ENCODE measurements around the gene THAP9. TPM values are rescaled to one million over a fixed set of nuclear protein-coding genes. Genes with fewer than 3 reads are reported as not detected.
A peak's percentile ranks its signal among the peaks of the same experiment; 100 is the strongest.

The THAP9 gene
- total and polyA plus RNA-seq, 9 donors: 5.4 to 12.8 (median 6.4) TPM

GRCh38 chr4:82866706-82867385 is 33.7 kb upstream of the THAP9 start:
- H3K27ac ChIP-seq (ENCODE audit: low read length): no peak overlapping the region
- H3K27me3 ChIP-seq (ENCODE audit: control insufficient read depth, insufficient read depth, low read length): no peaks in the 10 kb centered on the region
- no peak overlapping the region for H3K4me3 ChIP-seq (ENCODE audit: low read length)
- WGBS (ENCODE audit: insufficient coverage): no CpG with 5 or more reads among the region's 8 CpGs
- H3K4me1 ChIP-seq (ENCODE audit: control insufficient read depth, insufficient read depth, low read length): no peaks in the 10 kb centered on the region
- DNase-seq: no peak
- no peaks in the 10 kb centered on the region for H3K9me3 ChIP-seq (replicated peaks; ENCODE audit: control insufficient read depth, low read depth, low read length)
- peaks cover 53% of the 10 kb centered on the region for H3K36me3 ChIP-seq (ENCODE audit: control insufficient read depth, insufficient read depth, low read length)

DNA sequence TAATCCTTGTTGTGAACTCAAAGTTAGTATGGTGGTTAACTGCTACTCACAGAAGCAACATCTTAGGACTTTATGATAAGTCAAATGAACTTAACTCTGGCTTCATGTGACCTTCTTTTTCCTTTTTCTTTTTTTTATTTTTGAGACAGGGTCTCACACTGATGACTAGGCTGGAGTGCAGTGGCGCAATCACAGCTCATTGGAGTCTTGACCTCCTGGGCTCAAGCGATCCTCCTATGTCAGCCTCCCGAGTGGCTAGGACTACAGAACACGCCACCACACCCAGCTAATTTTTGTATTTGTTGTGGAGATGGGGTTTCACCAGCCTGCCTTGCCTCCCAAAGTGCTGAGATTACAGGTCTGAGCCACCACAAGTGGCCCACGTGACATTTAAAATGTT is 32.0 kb upstream of the THAP9 start:
- H3K9me3 ChIP-seq (replicated peaks; ENCODE audit: control insufficient read depth, low read depth, low read length): no peaks in the 10 kb centered on the region
- peaks cover 56% of the 10 kb centered on the region for H3K36me3 ChIP-seq (ENCODE audit: control insufficient read depth, insufficient read depth, low read length)
- 100% methylated on average over 2 of the region's 5 CpGs for WGBS (ENCODE audit: insufficient coverage)
- H3K27ac ChIP-seq (ENCODE audit: low read length): no peak overlapping the region
- no peak for DNase-seq
- no peak overlapping the region for H3K4me3 ChIP-seq (ENCODE audit: low read length)
- no peaks in the 10 kb centered on the region for H3K4me1 ChIP-seq (ENCODE audit: control insufficient read depth, insufficient read depth, low read length)
- H3K27me3 ChIP-seq (ENCODE audit: control insufficient read depth, insufficient read depth, low read length): no peaks in the 10 kb centered on the region

- no peak overlapping the region for H3K27ac ChIP-seq (ENCODE audit: low read length)
Observed at GRCh38 chr4:82885410-82885809, 15.1 kb upstream of the THAP9 start.

DNA sequence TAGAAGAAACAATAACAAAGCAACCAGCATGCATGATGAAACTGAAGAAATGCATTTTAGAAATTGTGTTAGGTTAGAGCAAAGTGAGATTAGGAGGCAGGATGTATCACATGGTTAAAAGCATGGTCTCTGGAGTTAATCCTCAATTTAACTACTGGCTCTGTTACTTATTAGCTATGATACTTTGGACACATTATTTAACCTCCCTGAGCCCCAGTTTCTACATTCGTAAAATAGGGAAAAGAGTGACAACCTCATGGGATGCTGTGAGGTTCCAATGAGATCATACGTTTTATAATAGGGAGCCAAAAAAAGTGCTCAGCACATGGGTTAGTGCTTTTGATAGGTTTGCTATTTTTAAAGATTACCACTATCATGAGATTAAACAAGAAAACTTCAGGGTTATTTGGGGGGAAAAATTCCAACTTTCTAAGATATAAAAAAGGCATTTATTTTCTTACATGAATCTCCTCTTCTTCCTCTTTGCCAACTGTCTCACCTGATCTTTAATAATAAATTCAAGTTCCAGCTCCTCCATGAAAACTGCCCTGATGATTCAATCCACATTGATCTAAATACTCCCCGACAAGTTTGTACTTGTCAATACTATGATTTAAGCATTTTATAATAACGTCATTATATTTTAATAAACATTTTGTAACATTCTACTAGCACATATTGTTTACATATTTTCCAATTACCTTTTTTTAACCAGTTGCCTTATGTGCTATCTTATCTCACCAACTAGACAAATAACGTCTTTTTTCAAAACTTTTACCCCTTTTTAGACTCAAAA is 14.2 kb upstream of the THAP9 start:
- H3K4me1 ChIP-seq (ENCODE audit: control insufficient read depth, insufficient read depth, low read length): no peaks in the 10 kb centered on the region
- no peaks in the 10 kb centered on the region for H3K9me3 ChIP-seq (replicated peaks; ENCODE audit: control insufficient read depth, low read depth, low read length)
- no CpG with 5 or more reads among the region's 5 CpGs for WGBS (ENCODE audit: insufficient coverage)
- no peak overlapping the region for H3K27ac ChIP-seq (ENCODE audit: low read length)
- H3K4me3 ChIP-seq (ENCODE audit: low read length): no peak overlapping the region
- no peaks in the 10 kb centered on the region for H3K27me3 ChIP-seq (ENCODE audit: control insufficient read depth, insufficient read depth, low read length)
- DNase-seq: no peak
- no peaks in the 10 kb centered on the region for H3K36me3 ChIP-seq (ENCODE audit: control insufficient read depth, insufficient read depth, low read length)

More at GRCh38 chr4:82885410-82885809, 15.1 kb upstream of the THAP9 start:
- H3K36me3 ChIP-seq (ENCODE audit: control insufficient read depth, insufficient read depth, low read length): no peaks in the 10 kb centered on the region
- no peak overlapping the region for H3K4me3 ChIP-seq (ENCODE audit: low read length)
- H3K27me3 ChIP-seq (ENCODE audit: control insufficient read depth, insufficient read depth, low read length): no peaks in the 10 kb centered on the region
- no peaks in the 10 kb centered on the region for H3K4me1 ChIP-seq (ENCODE audit: control insufficient read depth, insufficient read depth, low read length)
- no peaks in the 10 kb centered on the region for H3K9me3 ChIP-seq (replicated peaks; ENCODE audit: control insufficient read depth, low read depth, low read length)
- no peak for DNase-seq

DNA sequence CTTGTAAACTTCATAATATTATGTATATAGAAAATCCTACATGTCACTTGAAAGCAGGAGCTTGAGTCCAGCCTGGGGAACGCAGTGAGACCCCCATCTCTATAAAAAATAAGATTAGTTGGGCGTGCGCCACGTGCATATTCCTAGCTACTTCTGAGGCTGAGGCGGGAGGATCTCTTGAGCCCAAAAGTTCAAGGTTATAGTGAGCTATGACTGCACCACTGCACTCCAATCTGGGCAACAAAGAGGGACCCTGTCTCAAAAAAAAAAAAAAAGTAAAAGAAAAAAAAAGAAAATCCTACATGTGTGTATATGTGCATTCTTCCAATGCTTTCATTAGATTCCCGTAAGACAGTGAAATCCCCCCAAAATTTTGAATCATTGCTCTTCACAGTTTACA is 11.2 kb upstream of the THAP9 start:
- no CpG with 5 or more reads among the region's 6 CpGs for WGBS (ENCODE audit: insufficient coverage)
- H3K27ac ChIP-seq (ENCODE audit: low read length): no peak overlapping the region
- H3K27me3 ChIP-seq (ENCODE audit: control insufficient read depth, insufficient read depth, low read length): no peaks in the 10 kb centered on the region
- peak overlapping the region; percentile 88 for H3K4me3 ChIP-seq (ENCODE audit: low read length)
- no peaks in the 10 kb centered on the region for H3K9me3 ChIP-seq (replicated peaks; ENCODE audit: control insufficient read depth, low read depth, low read length)
- peaks cover 2% of the 10 kb centered on the region for H3K4me1 ChIP-seq (ENCODE audit: control insufficient read depth, insufficient read depth, low read length)
- peak; percentile 15 for DNase-seq
- H3K36me3 ChIP-seq (ENCODE audit: control insufficient read depth, insufficient read depth, low read length): peaks cover 9% of the 10 kb centered on the region

- H3K4me1 ChIP-seq (ENCODE audit: control insufficient read depth, insufficient read depth, low read length): peaks cover 2% of the 10 kb centered on the region
- peak overlapping the region; percentile 88 for H3K4me3 ChIP-seq (ENCODE audit: low read length)
- peaks cover 15% of the 10 kb centered on the region for H3K36me3 ChIP-seq (ENCODE audit: control insufficient read depth, insufficient read depth, low read length)
- peak overlapping the region; percentile 99 for H3K27ac ChIP-seq (ENCODE audit: low read length)
- no peaks in the 10 kb centered on the region for H3K27me3 ChIP-seq (ENCODE audit: control insufficient read depth, insufficient read depth, low read length)
- WGBS (ENCODE audit: insufficient coverage): under 1% methylated on average over 16 of the region's 16 CpGs
- DNase-seq: no peak
- no peaks in the 10 kb centered on the region for H3K9me3 ChIP-seq (replicated peaks; ENCODE audit: control insufficient read depth, low read depth, low read length)
Observed at GRCh38 chr4:82890528-82890900, 10.0 kb upstream of the THAP9 start.

- 0% methylated on average over 61 of the region's 71 CpGs for WGBS (ENCODE audit: insufficient coverage)
- H3K4me1 ChIP-seq (ENCODE audit: control insufficient read depth, insufficient read depth, low read length): peaks cover 2% of the 10 kb centered on the region
- peak within 1 kb of the TSS; percentile 88 for H3K4me3 ChIP-seq (ENCODE audit: low read length)
- H3K9me3 ChIP-seq (replicated peaks; ENCODE audit: control insufficient read depth, low read depth, low read length): no peaks in the 10 kb centered on the region
- peak; percentile 98 for DNase-seq
- no peaks in the 10 kb centered on the region for H3K27me3 ChIP-seq (ENCODE audit: control insufficient read depth, insufficient read depth, low read length)
- H3K27ac ChIP-seq (ENCODE audit: low read length): peak within 1 kb of the TSS; percentile 99
- peaks cover 15% of the 10 kb centered on the region for H3K36me3 ChIP-seq (ENCODE audit: control insufficient read depth, insufficient read depth, low read length)
Observed at GRCh38 chr4:82890901-82891706, 9.4 kb upstream of the THAP9 start, which contains the start of gene SEC31A. Gene SEC31A (minus strand): TSS chr4:82891153. CDS start chr4:82881936, 9,217 bp downstream.

- 54% methylated on average over 2 of the region's 7 CpGs for WGBS (ENCODE audit: insufficient coverage)
- H3K4me1 ChIP-seq (ENCODE audit: control insufficient read depth, insufficient read depth, low read length): peaks cover 2% of the 10 kb centered on the region
- H3K4me3 ChIP-seq (ENCODE audit: low read length): peak overlapping the region; percentile 88
- H3K9me3 ChIP-seq (replicated peaks; ENCODE audit: control insufficient read depth, low read depth, low read length): no peaks in the 10 kb centered on the region
- H3K27ac ChIP-seq (ENCODE audit: low read length): peak overlapping the region; percentile 99
- no peaks in the 10 kb centered on the region for H3K27me3 ChIP-seq (ENCODE audit: control insufficient read depth, insufficient read depth, low read length)
- peak; percentile 33 for DNase-seq
- peaks cover 17% of the 10 kb centered on the region for H3K36me3 ChIP-seq (ENCODE audit: control insufficient read depth, insufficient read depth, low read length)
Observed at GRCh38 chr4:82891707-82892466, 8.6 kb upstream of the THAP9 start.

DNA sequence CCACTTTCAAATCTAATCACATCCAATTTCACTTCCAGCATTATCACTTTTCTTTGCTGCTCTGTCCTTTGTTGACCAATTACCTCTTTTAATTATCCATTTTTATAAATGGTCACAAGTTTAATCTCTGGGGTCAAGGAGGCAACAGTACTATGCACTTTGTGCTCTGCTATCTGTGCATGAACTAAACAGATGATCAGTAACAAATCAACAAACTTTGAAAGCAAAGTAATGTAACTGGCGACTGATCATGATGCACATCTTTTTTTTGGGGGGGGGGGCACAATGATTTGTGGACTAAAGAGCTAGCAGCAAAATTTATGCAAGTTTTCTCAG is 8.1 kb upstream of the THAP9 start:
- Histone ChIP-seq H3K36me3 (ENCODE audit: control insufficient read depth, insufficient read depth, low read length) (peaks cover 19% of the 10 kb centered on the region), H3K27me3 (ENCODE audit: control insufficient read depth, insufficient read depth, low read length) (no peaks in the 10 kb centered on the region), H3K4me3 (ENCODE audit: low read length) (no peak overlapping the region), H3K9me3 (replicated peaks; ENCODE audit: control insufficient read depth, low read depth, low read length) (no peaks in the 10 kb centered on the region), H3K4me1 (ENCODE audit: control insufficient read depth, insufficient read depth, low read length) (peaks cover 2% of the 10 kb centered on the region), H3K27ac (ENCODE audit: low read length) (peak overlapping the region; percentile 99)
- DNase-seq: no peak
- 80% methylated on average over 1 of the region's 1 CpG for whole genome bisulfite sequencing (ENCODE audit: insufficient coverage)

Data from muscle of leg (tissue), 11 donors.